ENCODE data around the gene TRIM6. TPM values are rescaled to one million over a fixed set of nuclear protein-coding genes. Genes with fewer than 3 reads are reported as not detected.
A peak's percentile ranks its signal among the peaks of the same experiment; 100 is the strongest.
"Not testable (repeated sequence)": the region's sequence is repeated elsewhere in the genome, so short reads cannot be mapped to it uniquely, and the experiment has no call there.

Gene TRIM6
- polyA plus RNA-seq, 2 of the 4 experiments (the other 2 are of a cell fraction): 22.6 to 52.8 TPM

- Histone ChIP-seq H3K4me3 (no peak overlapping the region), H3K4me1 (peaks cover 52% of the 10 kb centered on the region), H3K4me2 (peak overlapping the region; percentile 95), H3K9me3 (no peaks in the 10 kb centered on the region), H3K27ac (peak overlapping the region; percentile 68 to 79)
- peak; percentile 85 for FAIRE-seq
- CTCF ChIA-PET: interaction anchor here (0.7 to 7.4 kb wide), 19 partner anchors 10 to 722 kb away, joined by 3 to 50 read pairs (median 4); partner anchors contain the start of genes TRIM22 and TRIM5
- DNase-seq (ENCODE audit: low read depth in 1 of 2, low spot score in 1 of 2): peak; percentile 66 to 92
- 2% methylated on average over 9 of the region's 9 CpGs for whole genome bisulfite sequencing (ENCODE audit: missing lambda C conversion rate)
- POLR2A ChIA-PET: interaction anchor here (1.2 to 2.6 kb wide), 2 partner anchors 20 to 84 kb away, joined by 4 to 10 read pairs; partner anchors contain the start of gene TRIM5
- TF ChIP-seq SMC3 (IDR thresholded peaks at IDR 0.05) (peak; percentile 93), RAD21 (conservative IDR thresholded peaks at IDR 0.05 in 1 of 2, IDR thresholded peaks at IDR 0.05 in 1 of 2) (peak; percentile 79 to 85), RCOR1 (IDR thresholded peaks at IDR 0.05; ENCODE audit: low read depth, low read length) (no peak), PHF8 (IDR thresholded peaks at IDR 0.05; ENCODE audit: borderline replicate concordance, low read depth) (no peak), BHLHE40 (IDR thresholded peaks at IDR 0.05; ENCODE audit: low read depth, low read length) (no peak), JUNB (IDR thresholded peaks at IDR 0.05) (no peak), CTCF (IDR thresholded peaks at IDR 0.05) (peak; percentile 90)
- TF ChIP-seq, protein P1, sequence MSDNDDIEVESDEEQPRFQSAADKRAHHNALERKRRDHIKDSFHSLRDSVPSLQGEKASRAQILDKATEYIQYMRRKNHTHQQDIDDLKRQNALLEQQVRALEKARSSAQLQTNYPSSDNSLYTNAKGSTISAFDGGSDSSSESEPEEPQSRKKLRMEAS (IDR thresholded peaks at IDR 0.05): 0 out of 2 replicates have a peak, but pooled peaks have one; percentile 31
- peak; percentile 80 to 88 for ATAC-seq
Observed at GRCh38 chr11:5600374-5600851, 4.0 kb downstream of the TRIM6 start.

GRCh38 chr11:5602791-5603190 lies 6.4 kb downstream of the TRIM6 start:
- CTCF ChIA-PET: interaction anchor here (0.5 to 7.4 kb wide), 3 partner anchors 11 to 57 kb away, joined by 4 to 50 read pairs (median 9); no protein-coding TSS in a partner anchor
- not testable (repeated sequence) for H3K9me3 ChIP-seq; DNase-seq (ENCODE audit: low read depth in 1 of 2, low spot score in 1 of 2); ATAC-seq; FAIRE-seq; H3K27ac ChIP-seq; H3K4me3 ChIP-seq
- H3K4me2 ChIP-seq: 0 out of 3 replicates have a peak overlapping the region, but pooled peaks have one; percentile 8
- WGBS (ENCODE audit: missing lambda C conversion rate): 91% methylated on average over 4 of the region's 4 CpGs
- POLR2A ChIA-PET: interaction anchor here (1.1 kb wide), 1 partner anchor 18 kb away, joined by 3 read pairs; no protein-coding TSS in a partner anchor
- peaks cover 55% of the 10 kb centered on the region for H3K4me1 ChIP-seq

- Histone ChIP-seq H3K4me1 (peaks cover 53% of the 10 kb centered on the region), H3K4me3 (no peak overlapping the region), H3K9me3 (no peaks in the 10 kb centered on the region), H3K27ac (0 out of 6 replicates have a peak overlapping the region, but pooled peaks of 1 of the 2 experiments have one; percentile 9), H3K4me2 (0 out of 3 replicates have a peak overlapping the region, but pooled peaks have one; percentile 8)
- no peak for FAIRE-seq
- CTCF ChIA-PET: interaction anchor here (0.5 to 7.4 kb wide), 3 partner anchors 11 to 56 kb away, joined by 4 to 50 read pairs (median 9); no protein-coding TSS in a partner anchor
- TF ChIP-seq FOSB (CRISPR knock-in tag; IDR thresholded peaks at IDR 0.05) (no peak), TFCP2L1 (CRISPR knock-in tag; IDR thresholded peaks at IDR 0.05) (no peak), E2F6 (IDR thresholded peaks at IDR 0.05; ENCODE audit: borderline replicate concordance, low read depth) (no peak), JUNB (IDR thresholded peaks at IDR 0.05) (no peak), SMC3 (IDR thresholded peaks at IDR 0.05) (no peak), HES2 (IDR thresholded peaks at IDR 0.05) (no peak), BCL3 (IDR thresholded peaks at IDR 0.05) (no peak)
- TF ChIP-seq, protein P2, sequence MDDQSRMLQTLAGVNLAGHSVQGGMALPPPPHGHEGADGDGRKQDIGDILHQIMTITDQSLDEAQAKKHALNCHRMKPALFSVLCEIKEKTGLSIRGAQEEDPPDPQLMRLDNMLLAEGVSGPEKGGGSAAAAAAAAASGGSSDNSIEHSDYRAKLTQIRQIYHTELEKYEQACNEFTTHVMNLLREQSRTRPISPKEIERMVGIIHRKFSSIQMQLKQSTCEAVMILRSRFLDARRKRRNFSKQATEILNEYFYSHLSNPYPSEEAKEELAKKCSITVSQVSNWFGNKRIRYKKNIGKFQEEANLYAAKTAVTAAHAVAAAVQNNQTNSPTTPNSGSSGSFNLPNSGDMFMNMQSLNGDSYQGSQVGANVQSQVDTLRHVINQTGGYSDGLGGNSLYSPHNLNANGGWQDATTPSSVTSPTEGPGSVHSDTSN (IDR thresholded peaks at IDR 0.05): no peak
- POLR2A ChIA-PET: no interaction called here
- no peak for ATAC-seq
- DNase-seq (ENCODE audit: low read depth in 1 of 2, low spot score in 1 of 2): no peak
- 91% methylated on average over 8 of the region's 8 CpGs for WGBS (ENCODE audit: missing lambda C conversion rate)
Observed at GRCh38 chr11:5603326-5603725, 6.9 kb downstream of the TRIM6 start.
